ENCODE measurements around the gene TIE1.

The TIE1 gene

GRCh38 chr1:43274125-43274803 lies 26.5 kb upstream of the TIE1 start:
- no peak for DNase-seq

GRCh38 chr1:43274804-43275180 lies 26.0 kb upstream of the TIE1 start:
- DNase-seq = no peak

GRCh38 chr1:43275826-43276620 lies 24.8 kb upstream of the TIE1 start:
- no peak for DNase-seq

GRCh38 chr1:43276673-43277072 lies 24.1 kb upstream of the TIE1 start:
- no peak for DNase-seq

- DNase-seq = no peak
Observed at GRCh38 chr1:43277116-43277876, 23.5 kb upstream of the TIE1 start.

GRCh38 chr1:43279161-43279560 lies 21.6 kb upstream of the TIE1 start:
- no peak for DNase-seq

GRCh38 chr1:43279666-43280065 lies 21.1 kb upstream of the TIE1 start:
- DNase-seq = no peak

GRCh38 chr1:43280692-43281091 lies 20.1 kb upstream of the TIE1 start:
- DNase-seq = no peak

- no peak for DNase-seq
Observed at GRCh38 chr1:43282220-43283195, 18.3 kb upstream of the TIE1 start.

- DNase-seq = no peak
Observed at GRCh38 chr1:43284065-43284464, 16.7 kb upstream of the TIE1 start.

GRCh38 chr1:43284546-43285110 lies 16.2 kb upstream of the TIE1 start:
- DNase-seq = no peak

GRCh38 chr1:43285269-43285990 lies 15.4 kb upstream of the TIE1 start, which contains the start of gene C1orf210:
Gene C1orf210 (minus strand): TSS chr1:43285581. CDS start chr1:43283270, 2,311 bp downstream.
- no peak for DNase-seq

- DNase-seq = no peak
Observed at GRCh38 chr1:43286115-43286514, 14.7 kb upstream of the TIE1 start.

- DNase-seq = no peak
Observed at GRCh38 chr1:43286533-43286932, 14.2 kb upstream of the TIE1 start.

GRCh38 chr1:43288058-43288784 lies 12.6 kb upstream of the TIE1 start:
- no peak for DNase-seq

GRCh38 chr1:43288785-43289706 lies 11.7 kb upstream of the TIE1 start:
- DNase-seq = no peak

- no peak for DNase-seq
Observed at GRCh38 chr1:43292216-43292615, 8.6 kb upstream of the TIE1 start.

- no peak for DNase-seq
Observed at GRCh38 chr1:43292679-43293078, 8.1 kb upstream of the TIE1 start.

- DNase-seq = no peak
Observed at GRCh38 chr1:43293176-43293575, 7.6 kb upstream of the TIE1 start.
